C4-2B (cell line): Measurements from ENCODE around the gene SLC41A2.

ENCODE experiments used
- CTCF ChIP-seq: fragments of 450-650 bp; conservative IDR thresholded peaks from 2 replicates; pipeline ENCODE4 v1.5.1; 2017; ENCODE audit warnings: mild to moderate bottlenecking
- ZFX ChIP-seq: fragments of 450-650 bp; IDR thresholded peaks from 2 replicates; pipeline ENCODE4 v1.6.1; 2017

GRCh38 chr12:104959335-104959841 lies 1.3 kb upstream of the SLC41A2 start:
- TF ChIP-seq CTCF: no peak
- no peak for TF ChIP-seq ZFX
